GM21526 (cell line): ENCODE measurements around the gene PRR30.

Source experiments
- ATAC-seq: cut with Tn5 transposase; IDR thresholded peaks from one replicate; pipeline ENCODE4 v1.9.1; 2021; ENCODE audit warnings: moderate library complexity; ENCODE audit not compliant: unreplicated experiment, low FRiP score

PRR30 gene

GRCh38 chr2:27155069-27155520 lies 15.9 kb upstream of the PRR30 start:
- no peak for ATAC-seq

GRCh38 chr2:27154488-27154887 lies 15.3 kb upstream of the PRR30 start:
- ATAC-seq, result no peak

DNA sequence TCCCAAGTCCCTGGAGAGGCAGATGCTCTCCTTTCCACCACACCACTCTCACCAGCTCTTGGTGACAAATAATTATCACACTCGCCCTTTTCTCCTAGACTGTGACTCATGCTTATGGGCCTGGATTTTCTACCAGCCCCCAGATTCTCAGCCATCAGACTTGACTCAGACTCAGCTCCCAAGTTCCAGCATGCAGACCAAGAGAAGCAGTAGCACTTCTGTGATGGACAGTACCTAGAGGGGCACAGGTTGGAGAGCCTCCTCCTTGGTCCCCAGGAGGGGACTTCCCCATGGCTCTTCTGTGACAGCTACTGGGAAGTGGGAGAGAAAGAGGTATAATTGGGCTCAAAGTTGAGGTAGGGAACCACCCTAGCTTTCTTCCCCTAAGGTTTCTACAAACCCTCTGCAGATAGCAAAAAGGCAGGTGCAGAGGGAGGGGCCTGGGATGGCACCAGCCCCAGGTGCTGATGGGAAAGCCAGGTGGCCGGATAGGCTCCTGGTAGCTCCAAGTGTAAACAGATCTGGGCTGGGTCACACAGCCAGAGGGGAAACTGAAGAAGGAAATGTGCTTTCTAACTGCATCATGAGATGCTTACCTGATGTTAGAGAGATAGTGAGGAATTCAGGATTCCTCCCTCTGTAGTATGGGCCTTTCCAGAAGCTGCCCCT lies 13.7 kb upstream of the PRR30 start:
- no peak for ATAC-seq

DNA sequence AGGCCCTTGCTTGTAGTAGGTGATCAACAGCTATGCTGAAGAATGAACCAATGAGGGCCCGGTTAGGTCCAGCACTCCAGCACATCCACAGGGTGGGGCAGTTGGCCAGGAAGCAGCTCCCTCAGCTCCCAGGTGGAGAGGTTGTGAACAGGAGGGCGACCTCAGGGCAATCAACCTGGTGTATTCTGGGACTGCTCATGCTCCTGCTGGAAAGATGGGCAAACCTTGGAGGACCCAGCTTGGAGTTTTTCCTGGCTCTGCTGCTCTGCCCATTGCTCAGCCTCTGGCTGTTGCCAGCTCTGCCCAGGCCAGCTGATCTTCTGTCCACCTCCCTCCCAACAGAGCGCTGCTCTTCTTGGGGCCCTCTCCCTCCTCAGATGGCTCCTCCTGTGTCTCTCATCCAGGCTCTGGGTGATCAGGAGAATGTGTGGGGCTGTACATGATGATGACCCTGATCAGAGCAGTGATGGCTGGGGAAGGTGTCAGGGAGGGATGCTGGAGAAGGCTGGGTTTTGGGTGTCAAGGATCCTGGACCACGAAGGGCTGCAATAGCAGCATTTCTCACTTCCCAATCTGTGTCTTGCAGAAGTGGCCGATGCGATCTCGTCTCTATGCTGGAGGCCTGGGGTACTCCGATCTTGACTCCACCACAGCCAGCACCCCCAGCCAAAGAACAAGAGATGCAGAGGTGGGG lies 13.0 kb upstream of the PRR30 start:
- ATAC-seq, result no peak

- no peak for ATAC-seq
Measured at GRCh38 chr2:27150639-27151230, 11.5 kb upstream of the PRR30 start.

GRCh38 chr2:27149570-27150405 lies 10.6 kb upstream of the PRR30 start:
- ATAC-seq, result no peak

GRCh38 chr2:27148801-27149439 lies 9.7 kb upstream of the PRR30 start, which contains the start of gene TCF23:
TCF23 (plus strand) TSS chr2:27149004; CDS start chr2:27149134, 130 bp downstream.
- ATAC-seq, result no peak

GRCh38 chr2:27147935-27148334 lies 8.7 kb upstream of the PRR30 start:
- ATAC-seq, result no peak

DNA sequence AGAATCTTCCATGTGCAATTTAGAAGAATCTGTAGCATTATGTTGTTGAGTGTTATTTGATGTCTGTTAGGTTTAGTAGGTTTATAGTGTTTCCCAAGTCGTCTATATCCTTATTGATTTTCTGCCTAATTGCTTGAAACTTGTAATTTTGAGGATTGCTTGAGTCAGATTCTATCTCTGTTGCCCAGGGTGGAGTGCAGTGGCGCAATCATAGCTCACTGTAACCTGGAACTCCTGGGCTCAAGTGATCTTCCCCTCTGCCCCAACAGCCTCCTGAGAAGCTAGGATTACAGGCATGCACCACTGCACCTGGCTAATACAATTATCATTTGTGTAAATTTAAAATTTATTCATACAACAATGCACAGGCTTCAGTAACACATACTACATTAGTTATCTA lies 6.5 kb upstream of the PRR30 start:
- ATAC-seq, result no peak

DNA sequence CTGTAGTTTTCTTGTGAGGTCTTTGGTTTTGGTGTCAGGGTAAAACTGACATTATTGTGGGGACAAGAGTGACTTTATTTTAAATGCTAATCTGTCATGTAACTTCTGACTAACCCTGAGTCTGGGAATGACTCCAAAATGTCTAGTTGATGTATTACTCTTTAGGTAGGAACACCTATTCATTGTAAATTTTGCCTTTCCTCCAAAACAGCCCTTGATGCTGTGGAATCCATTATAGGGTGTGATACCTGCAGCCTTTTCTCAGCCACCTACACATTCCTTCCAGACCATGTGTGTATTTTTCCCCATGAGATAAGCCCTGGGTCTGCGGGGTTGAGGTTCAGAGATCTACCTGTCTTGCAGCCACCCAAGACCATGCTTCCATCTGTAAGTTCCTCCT lies 4.1 kb upstream of the PRR30 start:
- ATAC-seq, result no peak

GRCh38 chr2:27138111-27138510 lies 1.1 kb downstream of the PRR30 start:
- ATAC-seq, result no peak

DNA sequence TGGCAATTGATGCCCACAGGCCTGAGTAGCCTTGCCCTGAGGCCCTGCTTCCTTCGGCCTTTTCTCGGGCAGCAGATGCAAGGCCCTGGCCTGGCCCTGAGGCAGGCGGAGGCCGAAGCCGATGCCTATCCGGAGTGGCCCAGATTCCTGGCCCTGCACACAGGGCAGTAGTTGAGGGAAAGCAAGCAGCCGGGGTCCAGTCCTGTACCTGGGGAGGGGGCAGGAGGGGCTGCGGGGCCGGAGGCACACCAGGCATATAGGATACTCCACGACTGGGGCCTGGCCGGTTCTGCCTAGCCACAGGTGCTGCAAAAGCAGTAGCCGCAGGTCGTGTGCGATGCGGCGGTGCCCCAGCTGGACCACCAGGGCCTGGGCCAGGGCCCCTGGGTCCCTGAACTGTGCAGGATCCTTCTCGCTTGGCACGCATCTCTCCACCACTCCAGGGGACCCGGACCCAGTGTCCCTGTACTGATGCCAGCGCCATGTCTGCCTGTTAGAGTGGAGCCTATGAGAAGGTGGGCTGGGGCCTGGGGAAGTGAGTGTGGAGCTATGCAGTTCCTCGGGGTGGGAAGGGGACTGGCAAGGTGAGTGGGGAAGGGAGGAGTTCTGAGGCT lies 1.8 kb downstream of the PRR30 start:
- ATAC-seq, result no peak

DNA sequence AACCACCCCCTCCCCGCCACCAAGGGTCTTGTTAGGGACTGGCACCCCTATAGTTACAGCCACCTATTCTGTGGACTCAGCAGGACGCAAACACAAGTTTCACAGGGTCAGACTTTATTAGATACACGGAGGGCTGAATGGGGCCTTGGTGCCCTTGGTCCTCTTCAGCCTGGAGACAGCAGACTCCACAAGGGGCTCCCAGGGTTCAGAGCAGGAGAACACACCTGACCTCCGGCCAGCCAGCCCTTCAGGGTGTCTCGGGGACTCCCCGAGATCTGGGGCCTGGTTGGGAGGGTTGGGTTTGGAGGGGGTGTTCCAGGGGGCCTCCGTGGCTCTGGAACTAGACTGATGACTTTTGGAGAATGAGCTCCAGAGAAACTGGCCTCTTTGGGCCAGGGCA lies 2.5 kb downstream of the PRR30 start:
- ATAC-seq, result no peak

DNA sequence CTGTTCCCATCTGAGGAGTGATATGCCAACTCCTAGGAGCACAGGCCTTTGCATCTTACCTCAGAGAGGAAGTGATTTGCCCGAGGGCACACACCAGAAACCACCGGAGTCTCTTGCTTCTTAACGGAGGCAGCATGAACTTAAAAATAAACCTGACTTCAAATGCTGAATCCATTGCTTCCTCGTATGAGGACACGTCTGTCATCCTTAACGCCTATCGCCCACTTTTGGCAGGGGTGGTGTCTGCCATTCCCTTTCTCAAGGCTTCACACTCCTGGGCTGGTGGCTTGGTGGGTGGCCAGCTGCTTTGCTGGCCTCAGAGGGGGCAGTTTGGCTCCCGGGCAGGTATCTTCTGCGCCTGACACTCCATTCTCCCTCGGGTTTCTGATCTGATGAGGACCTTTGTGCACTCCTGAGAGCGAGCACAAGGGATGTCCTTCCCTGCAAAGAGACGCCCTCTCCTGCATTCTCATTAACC lies 3.7 kb downstream of the PRR30 start:
- no peak for ATAC-seq

DNA sequence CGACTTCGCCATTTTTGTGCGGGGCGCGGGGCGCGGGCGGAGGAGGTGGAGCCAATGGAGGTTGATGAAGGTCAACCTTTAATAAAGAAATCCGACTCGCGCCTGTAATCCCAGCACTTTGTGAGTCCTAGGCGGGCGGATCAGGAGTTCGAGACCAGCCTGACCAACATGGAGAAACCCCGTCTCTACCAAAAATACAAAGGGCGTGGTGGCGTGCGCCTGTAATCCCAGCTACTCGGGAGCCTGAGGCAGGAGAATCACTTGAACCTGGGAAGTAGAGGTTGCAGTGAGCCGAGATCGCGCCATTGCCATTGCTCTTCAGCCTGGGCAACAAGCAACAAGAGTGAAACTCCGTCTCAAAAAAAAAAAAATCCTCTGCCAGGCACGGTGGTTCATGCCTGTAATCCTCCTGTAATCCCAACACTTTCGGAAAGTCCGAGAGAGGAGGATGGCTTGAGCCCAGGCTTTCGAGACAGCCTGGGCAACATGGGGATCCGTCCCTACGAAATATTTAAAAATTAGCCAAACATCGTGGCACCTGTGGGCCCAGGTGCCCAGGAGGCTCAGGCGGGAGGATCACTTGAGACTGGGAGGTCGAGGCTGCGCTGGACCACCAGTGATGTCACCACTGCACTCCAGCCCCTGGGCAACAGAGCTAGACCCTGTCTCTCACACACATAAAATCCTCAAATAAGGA lies 4.3 kb downstream of the PRR30 start:
- ATAC-seq, result no peak

- peak; percentile 69 for ATAC-seq
Measured at GRCh38 chr2:27133905-27134780, 5.1 kb downstream of the PRR30 start, which contains the start of gene PREB. PREB (minus strand) TSS chr2:27134636; CDS start chr2:27134421, 215 bp downstream.

DNA sequence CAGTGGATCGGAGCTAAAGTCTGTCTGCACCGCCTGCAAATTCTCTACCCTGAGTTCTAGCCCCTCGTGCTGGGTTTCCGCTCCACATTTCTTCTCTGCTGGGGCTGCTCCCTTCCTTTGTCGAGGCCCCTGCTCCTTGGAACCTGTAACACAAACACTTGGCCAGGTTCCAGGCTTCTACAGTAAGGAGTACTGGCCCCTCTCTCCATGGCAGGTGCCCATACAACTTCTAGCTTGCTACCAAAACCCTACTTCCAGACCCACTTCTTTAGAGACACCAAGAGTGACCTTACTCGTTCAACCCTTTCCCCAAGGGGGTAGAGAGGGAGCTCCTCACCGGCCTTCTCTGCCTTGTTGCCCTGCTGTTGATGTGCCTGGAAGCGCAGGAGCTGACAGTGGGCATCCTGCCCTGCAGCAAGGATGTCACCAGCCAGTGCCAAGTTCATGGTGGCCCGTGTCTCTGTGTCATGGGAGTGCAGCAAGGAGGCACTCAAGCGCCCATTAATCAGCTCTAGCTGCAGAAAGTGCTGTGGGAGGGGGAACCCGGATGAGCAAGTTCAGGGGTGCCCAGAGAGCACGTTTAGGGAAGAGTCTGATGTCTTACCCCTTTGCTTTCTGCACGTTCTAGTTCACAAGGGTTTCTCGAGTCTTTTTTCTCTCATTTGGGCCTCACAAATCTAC lies 5.9 kb downstream of the PRR30 start:
- no peak for ATAC-seq

DNA sequence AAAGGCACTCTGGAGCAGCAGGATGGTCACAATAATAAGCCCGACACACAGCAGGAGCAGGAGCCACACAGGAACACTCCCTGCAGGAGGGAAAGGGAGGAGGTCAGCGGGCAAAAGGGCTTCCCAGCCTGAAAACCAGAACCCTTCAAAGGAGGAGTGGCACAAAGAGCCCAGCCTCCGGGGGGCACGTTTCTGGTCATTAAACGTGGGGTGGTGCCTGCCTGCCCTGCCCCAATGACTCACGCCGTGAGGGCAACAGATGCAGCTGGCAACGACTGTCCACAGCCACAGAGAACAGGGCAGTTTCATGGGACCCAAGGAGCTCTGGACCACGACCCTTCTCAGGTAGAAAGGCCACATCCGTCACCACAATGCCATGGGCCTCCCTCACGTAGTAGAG lies 7.8 kb downstream of the PRR30 start:
- ATAC-seq, result no peak
